Loucy (cell line): Measurements from ENCODE around the gene LTBP4.

Source experiments
- EZH2phosphoT487 ChIP-seq: fragments of 200-600 bp; IDR thresholded peaks from 2 replicates; pipeline ENCODE4 v1.6.1; 2018; ENCODE audit warnings: antibody characterized with exemption, mild to moderate bottlenecking, moderate library complexity, borderline replicate concordance
- TF ChIP-seq, protein P1 (sequence below): fragments of 200-600 bp; sonication (generic); conservative IDR thresholded peaks from 2 replicates; pipeline ENCODE4 v1.5.1; 2014; ENCODE audit warnings: mild to moderate bottlenecking, antibody characterized with exemption, low read length

DNA sequence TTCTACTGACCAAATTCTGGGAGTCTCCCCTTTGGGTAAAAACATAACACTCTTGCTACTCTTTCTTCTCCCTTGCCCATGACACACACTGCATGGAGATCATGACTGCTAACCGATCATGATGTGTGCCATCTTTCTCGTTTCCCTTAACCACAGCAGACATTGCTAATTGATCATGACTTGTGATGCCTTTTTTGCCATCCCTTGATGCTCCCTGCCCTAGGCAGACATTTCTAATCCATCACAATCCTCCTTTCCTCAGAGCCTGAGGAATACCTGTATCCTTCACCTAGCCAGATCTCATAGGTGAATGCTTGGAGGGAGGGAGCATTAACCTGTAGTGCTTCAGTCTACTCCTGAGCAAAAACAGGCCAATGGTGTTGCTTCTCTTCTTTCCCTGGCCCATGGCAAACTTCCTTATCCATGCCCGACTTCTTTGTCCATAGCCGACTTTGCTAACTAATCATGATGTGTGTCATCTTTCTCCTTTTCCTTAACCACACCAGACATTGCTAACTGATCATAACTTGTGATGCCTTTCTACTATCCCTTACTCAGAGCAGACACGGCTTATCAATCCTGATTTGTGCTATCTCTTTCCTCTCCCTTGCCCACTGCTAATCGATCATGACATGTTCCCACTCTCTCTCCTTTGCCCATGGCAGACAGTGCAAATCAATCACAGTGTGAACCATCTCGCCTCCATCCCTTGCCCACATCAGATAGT is 71.6 kb downstream of the LTBP4 start:
- TF ChIP-seq, protein P1, sequence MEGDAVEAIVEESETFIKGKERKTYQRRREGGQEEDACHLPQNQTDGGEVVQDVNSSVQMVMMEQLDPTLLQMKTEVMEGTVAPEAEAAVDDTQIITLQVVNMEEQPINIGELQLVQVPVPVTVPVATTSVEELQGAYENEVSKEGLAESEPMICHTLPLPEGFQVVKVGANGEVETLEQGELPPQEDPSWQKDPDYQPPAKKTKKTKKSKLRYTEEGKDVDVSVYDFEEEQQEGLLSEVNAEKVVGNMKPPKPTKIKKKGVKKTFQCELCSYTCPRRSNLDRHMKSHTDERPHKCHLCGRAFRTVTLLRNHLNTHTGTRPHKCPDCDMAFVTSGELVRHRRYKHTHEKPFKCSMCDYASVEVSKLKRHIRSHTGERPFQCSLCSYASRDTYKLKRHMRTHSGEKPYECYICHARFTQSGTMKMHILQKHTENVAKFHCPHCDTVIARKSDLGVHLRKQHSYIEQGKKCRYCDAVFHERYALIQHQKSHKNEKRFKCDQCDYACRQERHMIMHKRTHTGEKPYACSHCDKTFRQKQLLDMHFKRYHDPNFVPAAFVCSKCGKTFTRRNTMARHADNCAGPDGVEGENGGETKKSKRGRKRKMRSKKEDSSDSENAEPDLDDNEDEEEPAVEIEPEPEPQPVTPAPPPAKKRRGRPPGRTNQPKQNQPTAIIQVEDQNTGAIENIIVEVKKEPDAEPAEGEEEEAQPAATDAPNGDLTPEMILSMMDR: no peak
- TF ChIP-seq EZH2phosphoT487: no peak
